Hepatocyte (in vitro differentiated cells): ENCODE data around the gene NEK1.

Source experiments
- EZH2 ChIP-seq: fragments of 200-600 bp; sonication (generic); IDR thresholded peaks from 2 replicates; pipeline ENCODE4 v1.6.1; 2016; ENCODE audit warnings: antibody characterized with exemption, mild to moderate bottlenecking, borderline replicate concordance
- EZH2phosphoT487 ChIP-seq: fragments of 200-600 bp; sonication (generic); IDR thresholded peaks from one replicate; pipeline ENCODE4 v1.6.1; 2018; ENCODE audit warnings: antibody characterized with exemption, mild to moderate bottlenecking, low read depth, moderate library complexity; ENCODE audit not compliant: unreplicated experiment, severe bottlenecking
- TF ChIP-seq, protein P1 (sequence below): fragments of 200-600 bp; sonication (generic); IDR thresholded peaks from 2 replicates; pipeline ENCODE4 v1.5.1; 2016; ENCODE audit warnings: antibody characterized with exemption, mild to moderate bottlenecking; ENCODE audit not compliant: poor library complexity

DNA sequence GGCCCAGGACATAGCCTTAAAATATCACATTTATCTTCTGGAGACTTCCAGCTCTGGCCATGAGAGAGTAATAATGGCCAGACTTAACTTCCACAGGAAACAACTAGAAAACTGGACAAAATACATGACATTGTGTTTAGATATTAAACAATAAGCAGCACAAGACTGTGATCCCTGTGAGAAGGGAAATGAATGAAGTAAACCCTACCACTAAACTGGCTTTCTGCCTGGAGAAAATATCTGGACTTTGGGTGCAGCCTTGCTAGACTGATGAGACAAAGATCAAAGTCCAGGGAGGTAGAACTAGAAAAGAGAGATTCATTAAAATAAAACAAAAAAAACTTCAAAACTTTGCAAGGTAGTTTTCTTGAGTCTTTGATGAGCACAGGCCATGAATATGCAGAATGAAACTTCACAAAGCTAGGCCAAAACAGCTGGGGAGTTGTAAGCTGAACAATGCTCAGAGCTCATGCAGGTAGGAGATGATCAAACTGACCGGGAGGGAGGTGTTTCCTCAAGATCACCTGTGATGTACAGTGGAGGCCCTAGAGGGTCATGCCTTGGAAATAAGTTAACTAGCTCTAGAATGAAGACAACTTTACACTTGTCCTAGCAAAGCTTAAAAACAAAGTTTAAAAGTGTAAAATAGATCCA, 194.6 kb downstream of the NEK1 start:
- TF ChIP-seq, protein P1, sequence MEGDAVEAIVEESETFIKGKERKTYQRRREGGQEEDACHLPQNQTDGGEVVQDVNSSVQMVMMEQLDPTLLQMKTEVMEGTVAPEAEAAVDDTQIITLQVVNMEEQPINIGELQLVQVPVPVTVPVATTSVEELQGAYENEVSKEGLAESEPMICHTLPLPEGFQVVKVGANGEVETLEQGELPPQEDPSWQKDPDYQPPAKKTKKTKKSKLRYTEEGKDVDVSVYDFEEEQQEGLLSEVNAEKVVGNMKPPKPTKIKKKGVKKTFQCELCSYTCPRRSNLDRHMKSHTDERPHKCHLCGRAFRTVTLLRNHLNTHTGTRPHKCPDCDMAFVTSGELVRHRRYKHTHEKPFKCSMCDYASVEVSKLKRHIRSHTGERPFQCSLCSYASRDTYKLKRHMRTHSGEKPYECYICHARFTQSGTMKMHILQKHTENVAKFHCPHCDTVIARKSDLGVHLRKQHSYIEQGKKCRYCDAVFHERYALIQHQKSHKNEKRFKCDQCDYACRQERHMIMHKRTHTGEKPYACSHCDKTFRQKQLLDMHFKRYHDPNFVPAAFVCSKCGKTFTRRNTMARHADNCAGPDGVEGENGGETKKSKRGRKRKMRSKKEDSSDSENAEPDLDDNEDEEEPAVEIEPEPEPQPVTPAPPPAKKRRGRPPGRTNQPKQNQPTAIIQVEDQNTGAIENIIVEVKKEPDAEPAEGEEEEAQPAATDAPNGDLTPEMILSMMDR = no peak
- TF ChIP-seq EZH2 (no peak), EZH2phosphoT487 (no peak)
